Stimulated activated CD4-positive, alpha-beta T cell treated with anti-CD3 and anti-CD28 coated beads, TNF-alpha, amount 100 ng/mL, for 24 hours (primary cell): ENCODE measurements around the gene CPEB2.
"Not testable (repeated sequence)": the region's sequence is repeated elsewhere in the genome, so short reads cannot be mapped to it uniquely, and the experiment has no call there.

Experiments
- DNase-seq, 3 experiments: peaks; one replicate each; pipeline ENCODE4 v3.0.0-alpha.2; 2020; ENCODE audit warnings: low read depth in 3 of 3

The CPEB2 gene

DNA sequence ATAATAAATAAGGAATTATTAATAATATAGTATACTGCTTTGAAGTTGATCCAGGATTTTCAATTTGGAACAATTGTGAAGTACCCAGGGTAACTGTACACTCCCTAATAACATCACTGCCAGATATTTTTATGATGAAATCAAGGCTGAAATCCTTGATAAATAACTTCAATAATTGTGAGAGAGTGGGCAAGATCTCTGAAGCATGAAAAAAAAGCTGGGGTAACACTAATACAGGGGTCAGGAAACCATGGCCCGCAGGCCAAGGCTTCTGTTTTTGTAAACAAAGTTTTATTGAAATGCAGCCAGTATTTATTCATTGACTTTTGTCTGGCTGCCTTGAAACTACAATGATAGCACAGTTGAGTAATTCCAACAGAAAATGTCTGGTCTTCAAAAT lies 41.6 kb downstream of the CPEB2 start:
- DNase-seq = no peak

GRCh38 chr4:15054541-15054940 lies 52.3 kb downstream of the CPEB2 start:
- DNase-seq = no peak

DNA sequence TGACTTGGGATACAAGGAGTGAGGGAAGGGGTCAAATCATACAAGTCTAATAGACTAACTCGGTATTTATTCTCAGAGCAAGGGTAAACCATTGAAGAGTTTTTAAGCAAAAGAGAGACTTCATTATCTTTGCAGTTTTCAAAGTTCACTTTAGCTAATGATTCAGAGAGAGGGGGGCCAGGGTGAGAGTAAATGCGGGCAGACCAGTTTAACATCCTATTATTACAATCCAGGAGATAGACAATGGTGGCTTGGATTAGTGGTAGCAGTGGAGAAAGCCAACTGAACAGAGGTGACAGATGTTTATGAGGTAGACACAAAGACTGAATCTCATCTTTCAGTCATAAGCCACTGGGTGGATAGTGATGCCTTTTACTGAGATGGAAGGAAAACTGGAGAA lies 57.9 kb downstream of the CPEB2 start:
- no peak for DNase-seq

- no peak for DNase-seq
Observed at GRCh38 chr4:15063341-15063740, 61.1 kb downstream of the CPEB2 start.

DNA sequence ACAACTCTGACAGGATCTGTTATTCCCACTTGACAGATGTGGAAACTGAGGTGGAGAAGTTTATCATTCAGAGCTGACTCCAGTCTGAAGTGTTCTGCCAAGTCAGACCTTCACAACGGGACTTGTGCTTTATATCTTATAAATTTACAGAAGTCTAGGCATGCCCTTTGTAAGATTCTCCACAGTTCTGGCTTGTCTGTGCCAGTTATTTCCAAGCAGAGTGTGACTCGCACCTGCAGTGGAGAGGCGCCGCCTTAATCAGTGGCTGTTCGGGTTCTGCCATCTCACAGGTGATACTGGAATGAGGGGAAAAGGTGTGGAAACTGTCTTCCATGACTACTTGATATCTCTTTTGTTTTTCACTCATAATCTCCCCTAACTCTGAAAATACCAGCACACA lies 63.2 kb downstream of the CPEB2 start:
- no peak for DNase-seq

DNA sequence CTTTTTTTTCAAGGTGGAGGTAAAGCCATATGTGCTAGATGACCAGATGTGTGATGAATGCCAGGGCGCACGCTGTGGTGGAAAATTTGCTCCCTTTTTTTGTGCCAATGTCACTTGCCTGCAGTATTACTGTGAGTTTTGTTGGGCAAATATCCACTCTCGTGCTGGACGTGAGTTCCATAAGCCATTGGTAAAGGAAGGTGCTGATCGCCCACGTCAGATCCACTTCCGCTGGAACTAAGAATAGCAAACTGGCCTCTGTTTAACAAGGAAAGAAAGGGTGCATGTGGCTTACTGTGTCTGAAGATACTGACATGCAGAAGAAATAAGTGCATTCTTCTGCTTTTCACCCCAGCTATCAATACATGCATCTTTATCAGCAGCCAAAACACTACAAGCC lies 63.9 kb downstream of the CPEB2 start:
- DNase-seq = no peak

DNA sequence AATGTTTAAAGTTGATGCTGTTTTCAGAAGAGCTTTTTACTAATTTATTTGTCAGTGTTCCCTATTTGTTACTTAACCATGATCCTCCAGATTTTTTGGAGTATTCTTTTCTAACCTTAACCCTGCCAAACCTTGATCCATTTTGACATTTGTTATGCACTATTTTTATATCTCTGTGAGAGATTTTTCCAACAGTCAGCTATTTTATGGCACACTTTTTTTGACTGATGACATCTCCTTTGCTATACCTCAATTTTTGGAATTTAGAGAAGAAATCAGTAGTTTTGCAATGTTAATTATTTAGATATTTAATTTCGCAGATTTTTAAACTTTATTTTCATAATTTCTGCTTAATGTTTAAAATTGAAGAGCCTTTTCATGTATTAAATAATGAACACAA lies 66.0 kb downstream of the CPEB2 start:
- DNase-seq = no peak

GRCh38 chr4:15075875-15076274 lies 73.6 kb downstream of the CPEB2 start:
- DNase-seq = no peak

DNA sequence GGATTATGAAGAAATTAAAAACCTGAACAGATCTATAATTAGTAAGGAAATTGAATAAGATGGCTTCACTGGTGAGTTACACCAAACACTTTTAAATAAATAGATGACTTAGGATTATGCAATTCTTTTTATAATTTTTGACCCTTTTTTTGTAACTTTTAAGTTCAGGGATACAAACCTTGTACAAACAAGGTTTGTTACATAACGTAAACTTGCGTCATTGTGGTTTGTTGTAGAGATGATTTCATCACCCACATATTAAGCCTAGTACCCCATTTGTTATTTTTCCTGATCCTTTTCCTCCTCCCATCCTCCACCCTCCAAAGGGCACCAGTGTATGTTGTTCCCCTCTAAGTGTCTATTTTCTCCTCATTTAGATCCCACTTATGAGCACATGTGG lies 75.7 kb downstream of the CPEB2 start:
- no peak for DNase-seq

- DNase-seq = no peak
Observed at GRCh38 chr4:15078682-15079642, 76.7 kb downstream of the CPEB2 start.

DNA sequence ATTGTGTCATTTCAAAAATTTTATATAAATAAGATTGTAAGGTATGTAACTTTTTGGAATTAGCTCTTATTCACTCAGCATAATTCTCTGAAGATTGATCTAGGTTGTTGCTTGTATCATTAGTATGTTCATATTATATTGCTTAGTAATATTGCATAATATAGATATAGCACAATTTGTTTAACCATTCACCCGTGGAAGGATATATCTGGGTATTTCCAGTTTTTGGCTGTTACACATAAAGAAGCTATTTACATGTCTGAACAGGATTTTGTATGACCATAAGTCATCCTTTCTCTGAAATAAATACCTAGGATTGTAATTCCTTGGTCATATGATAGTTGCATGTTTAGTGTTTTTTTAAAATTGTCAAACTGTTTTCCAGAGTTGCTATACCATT lies 82.5 kb downstream of the CPEB2 start:
- no peak for DNase-seq

GRCh38 chr4:15085762-15086161 lies 83.5 kb downstream of the CPEB2 start:
- DNase-seq = not testable (repeated sequence)

- not testable (repeated sequence) for DNase-seq
Observed at GRCh38 chr4:15086259-15086658, 84.0 kb downstream of the CPEB2 start.

DNA sequence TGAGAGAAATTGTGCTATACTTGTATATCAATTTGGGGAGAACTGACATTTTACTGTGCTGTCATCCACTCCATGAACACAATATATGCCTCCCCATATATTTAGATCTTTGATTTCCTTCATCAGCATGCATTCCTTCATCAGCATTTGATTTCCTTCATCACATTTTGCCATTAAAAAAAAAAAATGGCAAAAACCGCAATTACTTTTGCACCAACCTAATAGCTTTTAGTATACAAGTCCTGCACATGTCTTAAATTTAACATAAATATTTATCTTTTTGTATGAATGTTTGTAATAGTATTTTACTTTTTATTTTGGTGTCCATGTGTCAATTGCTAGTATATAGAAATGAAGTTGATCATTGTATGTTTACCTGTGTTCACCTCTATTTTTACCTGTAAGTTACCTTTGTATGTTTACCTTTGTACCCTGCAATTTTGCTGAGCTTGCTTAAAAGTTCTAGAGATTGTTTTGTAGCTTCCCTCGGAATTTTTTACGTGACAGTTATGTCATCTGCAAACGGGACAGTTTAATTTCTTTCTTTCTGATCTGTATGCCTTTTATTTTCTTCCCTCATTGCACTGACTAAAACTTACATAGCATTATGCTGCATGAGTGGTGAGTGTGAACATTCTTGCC lies 86.2 kb downstream of the CPEB2 start:
- no peak for DNase-seq

GRCh38 chr4:15089979-15090378 lies 87.7 kb downstream of the CPEB2 start:
- DNase-seq = no peak

GRCh38 chr4:15100380-15100779 lies 98.1 kb downstream of the CPEB2 start:
- DNase-seq = no peak

- DNase-seq = no peak
Observed at GRCh38 chr4:15100994-15101695, 98.9 kb downstream of the CPEB2 start.

- DNase-seq = no peak
Observed at GRCh38 chr4:15104825-15105224, 102.5 kb downstream of the CPEB2 start.

DNA sequence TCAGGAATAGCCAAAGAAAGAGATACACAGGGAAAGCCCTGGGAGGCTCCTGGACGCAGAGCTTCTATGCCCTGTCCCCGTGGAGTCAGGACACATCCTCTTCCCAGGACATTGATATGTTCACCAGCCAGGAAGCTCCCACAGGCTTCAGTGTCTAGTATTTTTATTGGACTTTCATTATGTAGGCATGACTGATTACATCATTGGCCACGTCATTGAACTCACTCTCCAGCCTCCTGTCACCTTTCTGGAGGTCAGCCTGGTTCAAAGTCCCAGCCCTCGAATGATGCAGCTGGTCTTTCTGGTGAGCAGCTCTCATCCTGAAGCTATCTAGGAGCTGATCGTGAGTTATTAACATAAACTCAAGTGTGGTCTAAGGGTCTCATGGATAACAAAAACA lies 104.1 kb downstream of the CPEB2 start:
- no peak for DNase-seq

DNA sequence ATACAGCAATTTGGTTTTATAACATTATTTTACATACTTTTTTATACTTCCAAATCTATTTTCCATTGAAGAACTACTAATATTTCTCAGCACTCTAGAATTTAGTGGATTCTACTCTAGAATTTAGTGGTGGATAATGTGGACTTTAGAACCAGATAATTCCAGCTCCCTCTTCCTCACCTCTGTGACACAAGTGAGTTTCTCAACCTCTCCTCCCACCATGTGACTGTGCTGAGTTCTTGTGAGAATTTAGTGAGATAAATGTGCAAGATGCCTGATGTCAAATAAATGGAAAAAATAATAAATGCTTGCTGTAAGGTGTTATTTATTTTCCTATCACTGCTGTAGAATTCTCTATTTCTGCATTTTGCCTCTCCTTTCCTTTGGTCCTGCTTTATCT lies 107.3 kb downstream of the CPEB2 start:
- no peak for DNase-seq

- no peak for DNase-seq
Observed at GRCh38 chr4:15110120-15110571, 107.9 kb downstream of the CPEB2 start.

DNA sequence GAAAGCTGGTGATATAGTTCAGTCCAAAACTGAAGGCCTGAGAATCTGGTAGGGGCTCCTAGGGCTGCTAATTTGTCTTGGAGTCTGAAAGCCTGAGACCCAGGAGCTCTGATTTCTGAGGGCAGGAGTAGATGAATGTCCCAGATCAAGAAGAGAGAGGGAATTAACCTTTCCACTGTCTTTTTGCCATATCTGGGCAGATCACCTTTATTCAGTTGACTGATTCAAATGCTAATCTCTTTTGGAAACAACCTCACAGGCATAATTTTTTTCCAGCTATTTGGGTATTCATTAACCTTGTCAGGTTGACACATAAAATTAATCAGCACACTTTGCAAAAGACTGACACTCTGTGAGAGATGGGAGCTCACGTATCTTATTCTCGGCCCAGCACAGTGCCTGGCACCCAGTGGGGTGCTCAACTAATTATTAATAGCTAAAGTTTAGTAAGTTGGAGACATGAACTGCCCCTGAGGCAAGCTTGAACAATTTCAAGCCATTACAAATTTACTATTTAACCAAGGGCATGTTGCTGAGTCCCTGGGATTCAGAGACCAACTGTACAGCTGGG lies 114.3 kb downstream of the CPEB2 start:
- DNase-seq = no peak
